ENCODE data around the gene NCKAP5. TPM values are rescaled to one million over a fixed set of nuclear protein-coding genes. Genes with fewer than 3 reads are reported as not detected.
"Not testable (repeated sequence)": the region's sequence is repeated elsewhere in the genome, so short reads cannot be mapped to it uniquely, and the experiment has no call there.

The NCKAP5 gene
- total RNA-seq, 1 donor from 2014 or later: 8.8 TPM

DNA sequence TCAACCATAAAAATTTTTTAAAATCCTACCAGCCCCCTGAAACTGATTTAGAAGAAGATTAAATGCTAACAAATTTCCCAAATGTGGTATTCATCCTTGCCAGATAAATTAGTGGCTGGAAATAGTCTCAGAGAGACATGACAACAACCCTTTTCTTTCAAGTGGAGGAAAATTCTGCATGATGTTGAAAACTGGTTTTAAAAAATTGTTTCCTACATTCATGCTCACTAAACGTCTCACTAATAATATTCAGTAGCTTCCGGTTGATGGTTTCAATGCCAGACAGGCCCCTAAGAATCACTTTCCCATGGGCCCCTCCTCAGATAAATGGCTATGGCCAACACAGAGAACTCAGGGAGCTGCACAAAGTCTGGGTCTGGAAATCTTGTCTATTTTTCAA, 43.2 kb downstream of the NCKAP5 start:
- DNase-seq (ENCODE audit: extremely low spot score in 2 of 2): no peak
- Histone ChIP-seq H3K4me1 (no peaks in the 10 kb centered on the region), H3K9me3 (no peaks in the 10 kb centered on the region), H3K27ac (no peak overlapping the region), H3K27me3 (no peaks in the 10 kb centered on the region), H3K36me3 (no peaks in the 10 kb centered on the region), H3K4me3 (no peak overlapping the region)
- TF ChIP-seq, protein P1, sequence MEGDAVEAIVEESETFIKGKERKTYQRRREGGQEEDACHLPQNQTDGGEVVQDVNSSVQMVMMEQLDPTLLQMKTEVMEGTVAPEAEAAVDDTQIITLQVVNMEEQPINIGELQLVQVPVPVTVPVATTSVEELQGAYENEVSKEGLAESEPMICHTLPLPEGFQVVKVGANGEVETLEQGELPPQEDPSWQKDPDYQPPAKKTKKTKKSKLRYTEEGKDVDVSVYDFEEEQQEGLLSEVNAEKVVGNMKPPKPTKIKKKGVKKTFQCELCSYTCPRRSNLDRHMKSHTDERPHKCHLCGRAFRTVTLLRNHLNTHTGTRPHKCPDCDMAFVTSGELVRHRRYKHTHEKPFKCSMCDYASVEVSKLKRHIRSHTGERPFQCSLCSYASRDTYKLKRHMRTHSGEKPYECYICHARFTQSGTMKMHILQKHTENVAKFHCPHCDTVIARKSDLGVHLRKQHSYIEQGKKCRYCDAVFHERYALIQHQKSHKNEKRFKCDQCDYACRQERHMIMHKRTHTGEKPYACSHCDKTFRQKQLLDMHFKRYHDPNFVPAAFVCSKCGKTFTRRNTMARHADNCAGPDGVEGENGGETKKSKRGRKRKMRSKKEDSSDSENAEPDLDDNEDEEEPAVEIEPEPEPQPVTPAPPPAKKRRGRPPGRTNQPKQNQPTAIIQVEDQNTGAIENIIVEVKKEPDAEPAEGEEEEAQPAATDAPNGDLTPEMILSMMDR (IDR thresholded peaks at IDR 0.05): no peak
- TF ChIP-seq POLR2A (IDR thresholded peaks at IDR 0.05) (no peak), POLR2AphosphoS5 (IDR thresholded peaks at IDR 0.05; ENCODE audit: insufficient read depth in 1 of 2, low read depth in 1 of 2) (no peak)
- intact Hi-C loops (cut with DNase I): no loop called here

DNA sequence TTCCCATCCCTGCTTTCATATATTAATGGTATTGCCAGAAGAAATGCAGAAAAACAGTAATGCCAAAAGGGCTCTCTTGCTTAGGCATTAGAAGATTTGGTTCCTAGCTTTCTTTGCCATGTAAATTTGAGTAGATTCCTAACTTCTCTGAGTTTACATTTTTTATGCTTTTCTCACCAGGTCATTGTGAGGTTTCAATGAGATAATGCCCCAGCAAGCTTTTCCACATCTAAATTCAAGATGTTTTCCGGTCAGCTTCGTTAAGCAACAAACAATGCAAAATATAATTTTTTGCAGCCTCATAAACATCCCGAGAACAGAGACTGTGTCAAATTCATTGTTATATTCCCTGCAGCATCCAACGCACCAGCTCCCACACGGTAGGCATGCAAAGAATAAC, 44.9 kb downstream of the NCKAP5 start:
- Histone ChIP-seq H3K27ac (no peak overlapping the region), H3K4me1 (no peaks in the 10 kb centered on the region), H3K9me3 (no peaks in the 10 kb centered on the region), H3K4me3 (no peak overlapping the region), H3K36me3 (no peaks in the 10 kb centered on the region), H3K27me3 (no peaks in the 10 kb centered on the region)
- no peak for DNase-seq (ENCODE audit: extremely low spot score in 2 of 2)
- intact Hi-C loops (cut with DNase I): no loop called here
- TF ChIP-seq, protein P1 (IDR thresholded peaks at IDR 0.05): no peak
- TF ChIP-seq POLR2AphosphoS5 (IDR thresholded peaks at IDR 0.05; ENCODE audit: insufficient read depth in 1 of 2, low read depth in 1 of 2): no peak

DNA sequence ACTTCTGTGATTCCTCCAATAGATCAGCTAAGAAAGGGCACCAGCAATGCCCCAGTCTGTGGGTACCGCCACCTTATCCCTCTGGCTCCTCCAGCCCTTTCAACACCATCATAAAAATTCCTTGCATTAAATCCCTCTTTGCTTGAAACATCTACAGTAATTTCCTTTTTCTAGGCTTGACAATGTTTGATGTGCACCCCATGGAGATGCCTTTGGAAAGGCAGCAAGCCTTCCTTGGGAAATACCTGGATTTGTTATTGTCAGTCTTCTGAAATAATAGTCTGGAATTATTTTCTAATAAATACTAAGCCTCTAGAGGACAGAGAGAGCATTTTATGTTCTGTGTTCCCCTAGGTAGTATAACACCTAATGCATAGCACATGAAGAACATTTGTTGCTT, 46.1 kb downstream of the NCKAP5 start:
- Histone ChIP-seq H3K27me3 (no peaks in the 10 kb centered on the region), H3K27ac (no peak overlapping the region), H3K4me3 (no peak overlapping the region), H3K36me3 (no peaks in the 10 kb centered on the region), H3K9me3 (no peaks in the 10 kb centered on the region), H3K4me1 (no peaks in the 10 kb centered on the region)
- DNase-seq (ENCODE audit: extremely low spot score in 2 of 2): no peak
- intact Hi-C loops (cut with DNase I): no loop called here
- TF ChIP-seq POLR2A (IDR thresholded peaks at IDR 0.05): no peak
- TF ChIP-seq, protein P1 (IDR thresholded peaks at IDR 0.05): no peak
- no peak for TF ChIP-seq POLR2AphosphoS5 (IDR thresholded peaks at IDR 0.05; ENCODE audit: insufficient read depth in 1 of 2, low read depth in 1 of 2)

DNA sequence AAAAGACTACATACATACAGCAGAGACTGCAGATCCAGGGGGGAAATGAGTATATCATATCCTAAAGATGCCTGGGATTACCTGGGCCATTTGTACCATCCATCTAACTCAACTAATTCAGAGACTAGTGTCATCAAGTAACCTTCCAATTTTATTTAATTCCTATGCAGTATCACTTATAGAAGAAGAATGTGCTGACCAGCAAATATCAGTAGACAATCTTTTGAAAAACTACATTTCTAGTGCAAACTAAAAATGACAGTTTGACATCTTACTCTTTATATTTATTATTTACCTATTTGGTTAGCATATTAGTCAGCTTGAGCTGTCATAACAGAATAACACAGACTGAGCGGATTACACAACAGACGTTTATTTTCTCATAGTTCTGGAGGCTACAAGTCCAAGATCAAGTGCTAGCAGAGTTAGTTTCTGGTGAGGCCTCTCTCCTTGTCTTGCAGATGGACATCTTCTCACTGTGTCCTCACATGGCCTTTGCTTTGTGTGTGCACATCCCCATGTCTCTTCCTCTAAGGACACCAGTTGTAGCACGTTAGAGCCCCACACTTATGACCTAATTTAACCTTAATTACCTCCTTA, 47.0 kb downstream of the NCKAP5 start:
- H3K4me1 ChIP-seq: no peaks in the 10 kb centered on the region
- intact Hi-C loops (cut with DNase I): no loop called here
- no peaks in the 10 kb centered on the region for H3K27me3 ChIP-seq
- TF ChIP-seq POLR2AphosphoS5 (IDR thresholded peaks at IDR 0.05; ENCODE audit: insufficient read depth in 1 of 2, low read depth in 1 of 2) (no peak), POLR2A (IDR thresholded peaks at IDR 0.05) (no peak)
- TF ChIP-seq, protein P1 (IDR thresholded peaks at IDR 0.05): no peak
- no peak overlapping the region for H3K4me3 ChIP-seq
- no peaks in the 10 kb centered on the region for H3K9me3 ChIP-seq
- DNase-seq (ENCODE audit: extremely low spot score in 2 of 2): no peak
- no peaks in the 10 kb centered on the region for H3K36me3 ChIP-seq
- no peak overlapping the region for H3K27ac ChIP-seq

DNA sequence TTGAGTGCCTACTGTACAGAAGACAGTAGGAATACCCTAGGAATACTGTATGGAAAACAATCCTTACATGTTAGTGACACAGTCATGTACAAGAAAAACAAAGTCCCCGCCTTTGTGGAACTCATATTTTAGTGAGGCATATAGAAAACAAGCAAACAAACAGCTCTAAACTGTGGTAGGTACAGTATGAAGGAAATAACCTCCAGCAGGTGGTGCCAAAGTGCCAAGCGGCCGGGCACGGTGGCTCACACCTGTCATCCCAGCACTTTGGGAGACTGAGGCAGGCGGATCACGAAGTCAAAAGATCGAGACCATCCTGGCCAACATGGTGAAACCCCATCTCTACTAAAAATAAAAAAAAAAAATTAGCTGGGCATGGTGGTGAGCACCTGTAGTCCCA, 48.6 kb downstream of the NCKAP5 start:
- H3K27me3 ChIP-seq; H3K27ac ChIP-seq; H3K9me3 ChIP-seq; H3K36me3 ChIP-seq; H3K4me1 ChIP-seq; DNase-seq (ENCODE audit: extremely low spot score in 2 of 2); H3K4me3 ChIP-seq; intact Hi-C loops (cut with DNase I): not testable (repeated sequence)

All from vagina (tissue), 2 donors.